H9 (cell line): ENCODE measurements around the gene TMPRSS5. TPM values are rescaled to one million over a fixed set of nuclear protein-coding genes. Genes with fewer than 3 reads are reported as not detected.

Source experiments
- DNase-seq: peaks from one replicate; pipeline ENCODE4 v3.0.0-alpha.2; 2017
- H2AFZ ChIP-seq: one replicate; pipeline ENCODE4 v1.6.1; 2013; ENCODE audit warnings: mild to moderate bottlenecking, low read length, control low read depth, moderate library complexity
- H2AK5ac ChIP-seq: 2 replicates; pipeline ENCODE4 v1.6.1; 2013; ENCODE audit warnings: low read length, control low read depth, mixed read lengths; ENCODE audit not compliant: insufficient read length
- H2BK120ac ChIP-seq: one replicate; pipeline ENCODE4 v1.6.1; 2013; ENCODE audit warnings: low read depth, mild to moderate bottlenecking, low read length, control low read depth, inconsistent platforms; ENCODE audit not compliant: poor library complexity, severe bottlenecking
- H2BK12ac ChIP-seq: 2 replicates; pipeline ENCODE4 v1.6.1; 2013; ENCODE audit warnings: low read length, control low read depth, mixed read lengths, low read depth; ENCODE audit not compliant: insufficient read length
- H2BK15ac ChIP-seq: 2 replicates; pipeline ENCODE4 v1.6.1; 2013; ENCODE audit warnings: low read depth, low read length, control low read depth
- H2BK20ac ChIP-seq: one replicate; pipeline ENCODE4 v1.6.1; 2013; ENCODE audit warnings: low read depth, mild to moderate bottlenecking, low read length, control low read depth, inconsistent platforms; ENCODE audit not compliant: poor library complexity, severe bottlenecking
- H2BK5ac ChIP-seq: 2 replicates; pipeline ENCODE4 v1.6.1; 2013; ENCODE audit warnings: low read length, control low read depth, mixed read lengths; ENCODE audit not compliant: insufficient read length
- H3K14ac ChIP-seq: 2 replicates; pipeline ENCODE4 v1.6.1; 2013; ENCODE audit warnings: low read length, control low read depth; ENCODE audit not compliant: insufficient read depth
- H3K18ac ChIP-seq: 2 replicates; pipeline ENCODE4 v1.6.1; 2013; ENCODE audit warnings: low read depth, mild to moderate bottlenecking, mixed read lengths, low read length, control low read depth; ENCODE audit not compliant: insufficient read length
- H3K23ac ChIP-seq: 2 replicates; pipeline ENCODE4 v1.6.1; 2013; ENCODE audit warnings: low read length, control low read depth, mixed read lengths, low read depth; ENCODE audit not compliant: insufficient read length
- H3K23me2 ChIP-seq: 2 replicates; pipeline ENCODE4 v1.6.1; 2013; ENCODE audit warnings: low read depth, mild to moderate bottlenecking, mixed read lengths, low read length, control low read depth; ENCODE audit not compliant: insufficient read length, poor library complexity, severe bottlenecking
- H3K27ac ChIP-seq: 2 replicates; pipeline ENCODE4 v1.5.1; 2013; ENCODE audit warnings: low read length, control low read depth, mixed read lengths, low read depth; ENCODE audit not compliant: insufficient read length
- H3K27me3 ChIP-seq: 2 replicates; pipeline ENCODE4 v1.6.1; 2013; ENCODE audit warnings: low read length, control low read depth, inconsistent platforms; ENCODE audit not compliant: insufficient read depth
- H3K4ac ChIP-seq: 2 replicates; pipeline ENCODE4 v1.6.1; 2013; ENCODE audit warnings: low read depth, mild to moderate bottlenecking, control low read depth, inconsistent platforms, low read length, moderate library complexity
- H3K4me1 ChIP-seq: 2 replicates; pipeline ENCODE4 v1.6.1; 2013; ENCODE audit warnings: low read length, control low read depth, inconsistent platforms; ENCODE audit not compliant: insufficient read depth
- H3K4me2 ChIP-seq: 2 replicates; pipeline ENCODE4 v1.6.1; 2013; ENCODE audit warnings: low read length, control low read depth, mixed read lengths; ENCODE audit not compliant: insufficient read length, insufficient read depth
- H3K56ac ChIP-seq: 2 replicates; pipeline ENCODE4 v1.6.1; 2013; ENCODE audit warnings: low read depth, mild to moderate bottlenecking, mixed read lengths, low read length, control low read depth; ENCODE audit not compliant: insufficient read length
- H3K79me1 ChIP-seq: 2 replicates; pipeline ENCODE4 v1.6.1; 2013; ENCODE audit warnings: low read depth, mild to moderate bottlenecking, moderate library complexity, low read length, control low read depth, inconsistent platforms; ENCODE audit not compliant: insufficient read depth, poor library complexity, severe bottlenecking
- H3K79me2 ChIP-seq: 2 replicates; pipeline ENCODE4 v1.6.1; 2013; ENCODE audit warnings: low read length, control low read depth, inconsistent platforms; ENCODE audit not compliant: insufficient read depth
- H3K9ac ChIP-seq: 2 replicates; pipeline ENCODE4 v1.6.1; 2013; ENCODE audit warnings: low read length, control low read depth, mixed read lengths; ENCODE audit not compliant: insufficient read length; ENCODE audit errors: extremely low read depth
- H3K9me3 ChIP-seq: one replicate; pipeline ENCODE4 v1.6.1; 2013; ENCODE audit warnings: low read depth, low read length, inconsistent platforms; ENCODE audit not compliant: control insufficient read depth
- H3T11ph ChIP-seq: one replicate; pipeline ENCODE4 v1.6.1; 2013; ENCODE audit warnings: mild to moderate bottlenecking, low read length, control low read depth, inconsistent platforms
- H4K20me1 ChIP-seq: one replicate; pipeline ENCODE4 v1.6.1; 2013; ENCODE audit not compliant: control insufficient read depth, insufficient read length, insufficient read depth
- H4K5ac ChIP-seq: 2 replicates; pipeline ENCODE4 v1.6.1; 2013; ENCODE audit warnings: low read depth, mild to moderate bottlenecking, mixed read lengths, low read length, control low read depth; ENCODE audit not compliant: insufficient read length
- H4K8ac ChIP-seq: replicated peaks from 2 replicates; pipeline ENCODE4 v1.6.1; 2013; ENCODE audit warnings: low read length, control low read depth, mixed read lengths, low read depth; ENCODE audit not compliant: insufficient read length
- H4K91ac ChIP-seq: 2 replicates; pipeline ENCODE4 v1.6.1; 2013; ENCODE audit warnings: low read depth, mild to moderate bottlenecking, moderate library complexity, mixed read lengths, low read length, control low read depth; ENCODE audit not compliant: insufficient read length
- H3K27ac Mint-ChIP-seq, 3 experiments: 2 replicates in 2 of 3; 3 replicates in 1 of 3; pipeline ENCODE4 v1.8.0; 2020 to 2021; ENCODE audit warnings: mixed read lengths in 3 of 3, mild to moderate bottlenecking in 1 of 3, moderate library complexity in 1 of 3
- H3K27me3 Mint-ChIP-seq: 2 replicates; pipeline ENCODE4 v1.8.0; 2021; ENCODE audit warnings: low read depth, mild to moderate bottlenecking, moderate library complexity, mixed read lengths
- H3K36me3 Mint-ChIP-seq, 3 experiments: 2 replicates in 2 of 3; 3 replicates in 1 of 3; pipeline ENCODE4 v1.8.0; 2020 to 2021; ENCODE audit warnings: low read depth in 3 of 3, mixed read lengths in 3 of 3; ENCODE audit not compliant: insufficient read depth in 1 of 3
- H3K4me1 Mint-ChIP-seq, 2 experiments: 2 replicates each; pipeline ENCODE4 v1.8.0; 2020; ENCODE audit warnings: mixed read lengths in 2 of 2
- H3K4me3 Mint-ChIP-seq, 2 experiments: 2 replicates in 1 of 2; 3 replicates in 1 of 2; pipeline ENCODE4 v1.8.0; 2020 to 2021; ENCODE audit warnings: mild to moderate bottlenecking in 2 of 2, mixed read lengths in 2 of 2, moderate library complexity in 1 of 2
- H3K9me3 Mint-ChIP-seq, 2 experiments: 2 replicates in 1 of 2; 3 replicates in 1 of 2; pipeline ENCODE4 v1.8.0; 2020; ENCODE audit warnings: mild to moderate bottlenecking in 2 of 2, mixed read lengths in 2 of 2, moderate library complexity in 1 of 2
- WGBS: extraction: QIAGEN DNeasy Blood & Tissue Kit; methylation state at CpG from one replicate; pipeline ENCODE4 v1.1.7; 2013; ENCODE audit warnings: missing lambda C conversion rate, low lambda C conversion rate, mixed read lengths; ENCODE audit not compliant: insufficient read length; ENCODE audit errors: extremely low coverage; 5-methylcytosine and 5-hydroxymethylcytosine counted together
- long read RNA-seq: library from polyadenylated mRNA; unstranded; transcript quantifications from one replicate; pipeline ENCODE4 v2.0.0, GENCODE V29; 2020
- total RNA-seq: library from RNA; stranded (reverse); gene quantifications from 2 replicates; pipeline ENCODE4 v1.2.1, GENCODE V29; 2021
- TF ChIP-seq, protein P1 (sequence below): fragments of 200-600 bp; sonication (generic); conservative IDR thresholded peaks from 3 replicates; pipeline ENCODE4 v1.8.0; 2021; ENCODE audit warnings: antibody characterized with exemption, mild to moderate bottlenecking

TMPRSS5 gene
- total RNA-seq = 0.37 and 0.81 TPM in 2 replicates
- long read RNA-seq = 0 reads

DNA sequence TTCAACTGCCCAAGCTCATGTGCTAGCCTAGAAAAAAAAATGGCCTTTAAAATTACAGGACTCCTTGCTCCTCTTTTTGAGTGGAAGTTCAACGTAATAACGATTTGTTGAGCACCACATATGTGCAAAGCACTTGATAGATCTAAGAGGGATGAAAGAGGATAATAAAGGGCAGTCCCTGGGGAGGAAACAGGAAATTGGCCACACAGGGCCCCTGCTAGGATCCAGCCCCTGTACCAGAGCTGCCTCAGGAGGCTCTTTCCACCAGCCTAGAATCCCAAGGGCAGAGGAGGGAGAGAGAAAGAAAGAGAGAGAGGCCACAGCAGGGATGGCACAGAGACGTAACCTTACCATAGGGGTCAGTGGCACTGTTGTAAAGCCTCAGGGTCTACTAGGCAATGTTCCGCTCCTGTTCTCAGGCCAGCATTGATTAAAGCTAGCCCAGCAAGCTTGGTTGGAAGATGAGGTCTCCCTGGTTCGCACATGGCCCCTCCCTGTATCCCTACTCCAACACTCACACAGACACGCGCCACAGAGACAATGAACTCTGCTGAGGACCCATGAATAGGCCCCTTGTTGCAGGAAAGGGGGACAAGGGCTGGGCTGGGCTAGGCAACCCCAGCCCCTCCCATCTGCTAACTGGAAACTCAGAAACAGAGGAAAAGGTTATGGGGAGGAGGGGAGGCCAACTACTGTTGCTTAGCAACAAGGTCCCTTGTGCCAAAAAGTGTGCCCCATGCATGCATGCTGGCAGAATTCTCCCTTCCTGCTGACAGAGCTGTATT lies at the start of gene TMPRSS5:
TMPRSS5 (minus strand) TSS at position 438 of the 785 bp plus-strand sequence; CDS start at position 354, 84 bp downstream.
- H4K20me1 ChIP-seq = no peaks in the 10 kb centered on the region
- H3K9ac ChIP-seq = no peak within 1 kb of the TSS
- H3K4me1 ChIP-seq = no peaks in the 10 kb centered on the region
- Mint-ChIP-seq H3K4me1 (peaks cover 10 to 15% of the 10 kb centered on the region in 2 experiments), H3K36me3 (peaks cover 8 to 14% (median 8%) of the 10 kb centered on the region in 3 experiments), H3K27me3 (peaks cover 3% of the 10 kb centered on the region), H3K4me3 (0 out of 5 replicates have a peak within 1 kb of the TSS, but pooled peaks of 1 of the 2 experiments have one; percentile 4), H3K27ac (peak within 1 kb of the TSS in 2 of 3 experiments; percentile 51 to 83; a peak in 2 of 7 replicates), H3K9me3 (peaks cover 13 to 22% of the 10 kb centered on the region in 2 experiments)
- H2BK5ac ChIP-seq = no peak within 1 kb of the TSS
- no peak within 1 kb of the TSS for H4K8ac ChIP-seq
- H2AK5ac ChIP-seq = no peak within 1 kb of the TSS
- H2BK12ac ChIP-seq = no peak within 1 kb of the TSS
- no peak within 1 kb of the TSS for H2BK15ac ChIP-seq
- H3K27me3 ChIP-seq = no peaks in the 10 kb centered on the region
- H3K23me2 ChIP-seq = no peaks in the 10 kb centered on the region
- no peak within 1 kb of the TSS for H3T11ph ChIP-seq
- TF ChIP-seq, protein P1, sequence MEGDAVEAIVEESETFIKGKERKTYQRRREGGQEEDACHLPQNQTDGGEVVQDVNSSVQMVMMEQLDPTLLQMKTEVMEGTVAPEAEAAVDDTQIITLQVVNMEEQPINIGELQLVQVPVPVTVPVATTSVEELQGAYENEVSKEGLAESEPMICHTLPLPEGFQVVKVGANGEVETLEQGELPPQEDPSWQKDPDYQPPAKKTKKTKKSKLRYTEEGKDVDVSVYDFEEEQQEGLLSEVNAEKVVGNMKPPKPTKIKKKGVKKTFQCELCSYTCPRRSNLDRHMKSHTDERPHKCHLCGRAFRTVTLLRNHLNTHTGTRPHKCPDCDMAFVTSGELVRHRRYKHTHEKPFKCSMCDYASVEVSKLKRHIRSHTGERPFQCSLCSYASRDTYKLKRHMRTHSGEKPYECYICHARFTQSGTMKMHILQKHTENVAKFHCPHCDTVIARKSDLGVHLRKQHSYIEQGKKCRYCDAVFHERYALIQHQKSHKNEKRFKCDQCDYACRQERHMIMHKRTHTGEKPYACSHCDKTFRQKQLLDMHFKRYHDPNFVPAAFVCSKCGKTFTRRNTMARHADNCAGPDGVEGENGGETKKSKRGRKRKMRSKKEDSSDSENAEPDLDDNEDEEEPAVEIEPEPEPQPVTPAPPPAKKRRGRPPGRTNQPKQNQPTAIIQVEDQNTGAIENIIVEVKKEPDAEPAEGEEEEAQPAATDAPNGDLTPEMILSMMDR = no peak
- H3K14ac ChIP-seq = no peak within 1 kb of the TSS; the same call in 1 of the 2 replicates
- H3K79me1 ChIP-seq = no peaks in the 10 kb centered on the region
- H3K18ac ChIP-seq = no peak within 1 kb of the TSS
- H2AFZ ChIP-seq = no peak within 1 kb of the TSS
- no peak within 1 kb of the TSS for H3K56ac ChIP-seq
- H2BK120ac ChIP-seq = no peak within 1 kb of the TSS
- no peak within 1 kb of the TSS for H3K4me2 ChIP-seq
- DNase-seq = no peak
- no peak within 1 kb of the TSS for H4K91ac ChIP-seq
- no peaks in the 10 kb centered on the region for H3K79me2 ChIP-seq
- H3K9me3 ChIP-seq = no peaks in the 10 kb centered on the region
- H3K4ac ChIP-seq = no peak within 1 kb of the TSS
- no peak within 1 kb of the TSS for H2BK20ac ChIP-seq
- no peak within 1 kb of the TSS for H3K27ac ChIP-seq
- WGBS = no CpG with 5 or more reads among the region's 7 CpGs
- no peak within 1 kb of the TSS for H4K5ac ChIP-seq
- H3K23ac ChIP-seq = no peak within 1 kb of the TSS
